Left lobe of liver (tissue), 2 donors: ENCODE measurements around the gene ZNF451. TPM values are rescaled to one million over a fixed set of nuclear protein-coding genes. Genes with fewer than 3 reads are reported as not detected.
"Not testable (repeated sequence)": the region's sequence is repeated elsewhere in the genome, so short reads cannot be mapped to it uniquely, and the experiment has no call there.

Experiments used
- ATAC-seq: fragments of 200-7000 bp; cut with Tn5 transposase; one replicate; pipeline ENCODE4 v1.9.1; 2020; ENCODE audit warnings: mild to moderate bottlenecking, moderate library complexity
- DNase-seq: peaks from one replicate; pipeline ENCODE4 v3.0.0-alpha.2; 2020; ENCODE audit warnings: low spot score
- total RNA-seq: library from RNA; stranded (reverse); gene quantifications from one replicate; pipeline ENCODE4 v1.2.1, GENCODE V29; 2021
- donor health status: DM: no; HTN: no; CAD: no; lungs with moderate emphysema.
- donor health status: DM: no; HTN: yes; CAD: no.

The ZNF451 gene, protein sequence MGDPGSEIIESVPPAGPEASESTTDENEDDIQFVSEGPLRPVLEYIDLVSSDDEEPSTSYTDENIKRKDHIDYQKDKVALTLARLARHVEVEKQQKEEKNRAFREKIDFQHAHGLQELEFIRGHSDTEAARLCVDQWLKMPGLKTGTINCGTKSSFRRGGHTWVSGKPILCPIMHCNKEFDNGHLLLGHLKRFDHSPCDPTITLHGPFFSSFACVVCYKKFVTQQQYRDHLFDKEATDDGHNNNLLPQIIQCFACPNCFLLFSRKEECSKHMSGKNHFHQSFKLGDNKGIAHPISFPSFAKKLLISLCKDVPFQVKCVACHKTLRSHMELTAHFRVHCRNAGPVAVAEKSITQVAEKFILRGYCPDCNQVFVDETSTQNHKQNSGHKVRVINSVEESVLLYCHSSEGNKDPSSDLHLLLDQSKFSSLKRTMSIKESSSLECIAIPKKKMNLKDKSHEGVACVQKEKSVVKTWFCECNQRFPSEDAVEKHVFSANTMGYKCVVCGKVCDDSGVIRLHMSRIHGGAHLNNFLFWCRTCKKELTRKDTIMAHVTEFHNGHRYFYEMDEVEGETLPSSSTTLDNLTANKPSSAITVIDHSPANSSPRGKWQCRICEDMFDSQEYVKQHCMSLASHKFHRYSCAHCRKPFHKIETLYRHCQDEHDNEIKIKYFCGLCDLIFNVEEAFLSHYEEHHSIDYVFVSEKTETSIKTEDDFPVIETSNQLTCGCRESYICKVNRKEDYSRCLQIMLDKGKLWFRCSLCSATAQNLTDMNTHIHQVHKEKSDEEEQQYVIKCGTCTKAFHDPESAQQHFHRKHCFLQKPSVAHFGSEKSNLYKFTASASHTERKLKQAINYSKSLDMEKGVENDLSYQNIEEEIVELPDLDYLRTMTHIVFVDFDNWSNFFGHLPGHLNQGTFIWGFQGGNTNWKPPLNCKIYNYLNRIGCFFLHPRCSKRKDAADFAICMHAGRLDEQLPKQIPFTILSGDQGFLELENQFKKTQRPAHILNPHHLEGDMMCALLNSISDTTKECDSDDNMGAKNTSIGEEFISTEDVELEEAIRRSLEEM
- 19.3 TPM for total RNA-seq

DNA sequence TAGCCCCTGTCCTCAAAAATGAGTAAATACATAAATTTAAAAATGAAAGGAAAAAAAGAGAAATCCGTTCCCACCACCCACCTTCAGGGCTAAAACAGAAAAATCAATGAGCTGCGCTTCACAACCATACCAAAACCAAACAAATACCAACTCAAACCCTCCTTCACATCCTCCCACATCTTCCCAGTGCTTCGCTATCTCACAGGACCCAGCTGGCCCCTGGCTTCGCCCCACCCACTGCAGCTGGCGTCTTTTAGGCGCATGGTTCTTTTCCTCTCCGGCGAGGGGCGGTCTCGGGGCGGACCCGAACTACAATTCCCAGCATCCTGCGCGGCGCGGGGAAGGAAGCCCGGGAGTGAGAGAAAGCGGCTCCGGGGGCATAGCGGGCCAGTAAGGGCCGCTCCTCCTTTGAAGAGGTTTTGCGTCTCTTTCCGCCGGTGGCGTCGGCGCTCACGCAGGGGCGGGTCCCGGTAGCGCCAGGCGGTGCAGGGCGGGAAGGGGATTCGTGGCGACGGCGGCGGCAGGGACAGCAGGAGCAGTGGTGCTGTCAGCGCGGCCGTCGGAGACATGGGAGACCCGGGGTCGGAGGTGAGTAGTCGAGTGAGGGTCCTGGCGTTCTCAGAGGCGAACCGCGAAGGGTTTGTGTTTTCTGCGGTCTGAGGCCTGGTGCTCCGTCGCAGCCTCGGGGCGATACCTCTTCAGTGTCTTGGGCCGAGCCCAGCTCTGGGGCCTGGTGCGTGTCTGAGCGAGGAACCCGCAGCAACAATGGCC, at the start of gene ZNF451:
Gene ZNF451, plus strand, starts transcription at position 502 of the 771 bp plus-strand sequence. Its CDS starts 66 bp downstream, at position 568.
- DNase-seq (peak; percentile 99), ATAC-seq (peak; percentile 97)

DNA sequence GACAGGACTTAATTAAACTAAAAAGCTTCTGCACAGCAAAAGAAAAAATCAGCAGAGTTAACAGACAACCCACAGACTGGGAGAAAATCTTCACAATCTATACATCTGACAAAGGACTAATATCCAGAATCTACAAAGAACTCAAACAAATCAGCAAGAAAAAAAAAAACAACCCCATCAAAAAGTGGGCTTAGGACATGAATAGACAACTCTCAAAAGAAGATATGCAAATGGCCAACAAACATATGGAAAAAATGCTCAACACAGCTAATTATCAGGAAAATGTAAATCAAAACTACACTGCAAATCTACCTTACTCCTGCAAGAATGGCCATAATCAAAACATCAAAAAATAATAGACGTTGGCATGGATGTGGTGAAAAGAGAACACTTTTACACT, 45.9 kb upstream of the ZNF451 start:
- DNase-seq, ATAC-seq: not testable (repeated sequence)

DNA sequence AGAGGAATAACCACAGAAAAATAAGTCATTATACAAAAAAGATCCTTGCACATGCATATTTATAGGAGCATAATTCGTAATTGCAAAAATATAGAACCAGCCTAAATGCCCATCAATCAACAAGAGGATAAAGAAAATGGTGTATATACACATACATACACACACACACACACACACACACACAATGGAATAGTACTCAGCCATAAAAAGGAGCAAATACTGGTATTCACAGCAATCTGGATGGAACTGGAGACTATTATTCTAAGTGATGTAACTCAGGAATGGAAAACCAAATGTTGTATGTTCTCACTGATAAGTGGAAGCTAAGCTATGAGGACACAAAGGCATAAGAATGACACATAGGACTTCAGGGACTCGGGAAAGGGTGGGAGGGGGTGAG, 45.4 kb upstream of the ZNF451 start:
- ATAC-seq (no peak), DNase-seq (no peak)

DNA sequence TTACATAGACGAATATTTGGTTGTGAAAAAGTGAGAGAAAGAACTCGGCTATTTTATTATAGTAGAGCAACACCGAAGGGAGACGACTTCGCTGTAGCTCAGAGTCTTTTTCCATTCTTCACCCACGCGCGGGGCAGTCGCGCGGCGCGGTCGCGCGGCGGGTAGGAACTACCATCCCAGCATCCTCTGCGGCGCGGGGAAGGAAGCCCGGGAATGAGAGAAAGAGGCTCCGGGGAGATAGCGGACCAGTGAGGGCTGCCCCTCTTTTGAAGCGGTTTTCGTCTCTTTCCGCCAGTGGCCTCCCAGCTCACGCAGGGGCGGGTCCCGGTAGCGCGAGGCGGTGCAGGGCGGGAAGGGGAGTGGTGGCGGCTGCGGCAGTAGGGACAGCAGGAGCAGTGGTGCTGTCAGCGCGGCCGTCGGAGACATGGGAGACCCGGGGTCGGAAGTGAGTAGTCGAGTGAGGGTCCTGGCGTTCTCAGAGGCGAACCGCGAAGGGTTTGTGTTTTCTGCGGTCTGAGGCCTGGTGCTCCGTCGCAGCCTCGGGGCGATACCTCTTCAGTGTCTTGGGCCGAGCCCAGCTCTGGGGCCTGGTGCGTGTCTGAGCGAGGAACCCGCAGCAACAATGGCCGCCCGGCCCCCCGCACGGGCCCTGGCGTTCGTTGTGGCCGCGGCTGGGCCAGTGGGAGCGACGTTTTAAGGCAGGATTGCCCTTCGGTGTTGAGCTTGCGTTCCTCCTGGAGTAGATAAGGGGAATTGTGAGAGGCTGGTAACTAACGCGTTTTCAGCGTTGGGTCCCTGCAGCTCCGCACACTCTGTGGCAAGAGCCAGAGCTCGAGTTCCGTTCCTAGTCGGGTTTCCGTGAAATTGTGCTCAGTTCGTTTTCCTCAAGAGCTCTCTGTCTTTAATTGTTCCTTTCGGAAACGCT, 43.4 kb upstream of the ZNF451 start, which contains the start of gene KIAA1586:
Gene KIAA1586, plus strand, starts transcription at position 362 of the 925 bp plus-strand sequence. Its CDS starts 63 bp downstream, at position 425.
- DNase-seq = peak; percentile 96
- ATAC-seq = peak; percentile 99

DNA sequence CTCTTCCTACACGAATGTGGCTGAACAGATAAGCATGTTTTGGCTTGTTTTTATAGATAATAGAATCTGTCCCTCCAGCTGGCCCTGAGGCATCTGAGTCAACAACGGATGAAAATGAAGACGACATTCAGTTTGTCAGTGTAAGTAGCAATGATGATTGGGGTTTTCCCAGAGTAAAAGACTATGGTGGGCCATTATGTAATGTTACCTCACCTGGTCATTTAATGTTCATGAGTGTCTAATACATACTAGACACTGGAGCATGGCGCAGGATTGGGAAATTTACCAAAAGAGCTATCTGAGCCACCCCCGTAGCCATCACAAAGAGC, 42.8 kb upstream of the ZNF451 start:
- not testable (repeated sequence) for ATAC-seq, DNase-seq

DNA sequence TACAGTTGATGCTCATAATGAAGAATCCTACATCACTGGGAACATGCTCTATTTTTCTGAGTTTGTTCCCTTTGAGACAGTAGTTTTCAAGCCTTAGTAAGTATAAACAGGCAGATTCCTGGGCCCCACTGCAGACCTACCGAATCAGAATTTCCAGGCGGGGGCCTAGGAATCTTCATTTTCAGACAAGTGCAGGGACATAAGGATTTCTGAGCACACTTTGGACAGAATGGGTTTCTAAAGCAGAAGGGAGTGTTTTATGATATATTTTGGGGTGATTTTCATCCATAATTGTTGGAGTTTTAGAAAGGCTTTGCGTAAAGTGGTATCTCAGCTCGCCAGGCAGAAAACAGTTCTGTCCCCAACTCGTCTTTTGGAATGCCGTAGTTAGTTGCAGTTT, 42.1 kb upstream of the ZNF451 start:
- DNase-seq, ATAC-seq: not testable (repeated sequence)

DNA sequence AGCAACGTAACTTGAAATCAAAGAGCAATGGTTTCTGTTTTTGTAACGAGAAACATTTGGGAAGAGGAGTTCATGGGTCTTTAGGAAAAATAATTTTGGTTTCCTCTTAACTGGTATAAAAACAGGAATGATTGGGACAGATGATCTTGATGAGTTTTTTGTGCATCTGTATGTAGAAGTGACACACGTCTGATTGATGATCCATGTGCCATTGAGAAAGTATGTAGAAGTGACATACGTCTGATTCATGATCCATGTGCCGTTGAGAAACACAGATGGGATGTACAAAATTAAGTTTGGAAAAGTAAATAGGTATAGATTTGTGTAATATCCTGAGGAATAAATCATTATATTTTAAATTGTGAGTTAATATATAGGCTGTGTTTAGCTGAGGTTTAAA, 41.4 kb upstream of the ZNF451 start:
- DNase-seq = no peak
- no peak for ATAC-seq

DNA sequence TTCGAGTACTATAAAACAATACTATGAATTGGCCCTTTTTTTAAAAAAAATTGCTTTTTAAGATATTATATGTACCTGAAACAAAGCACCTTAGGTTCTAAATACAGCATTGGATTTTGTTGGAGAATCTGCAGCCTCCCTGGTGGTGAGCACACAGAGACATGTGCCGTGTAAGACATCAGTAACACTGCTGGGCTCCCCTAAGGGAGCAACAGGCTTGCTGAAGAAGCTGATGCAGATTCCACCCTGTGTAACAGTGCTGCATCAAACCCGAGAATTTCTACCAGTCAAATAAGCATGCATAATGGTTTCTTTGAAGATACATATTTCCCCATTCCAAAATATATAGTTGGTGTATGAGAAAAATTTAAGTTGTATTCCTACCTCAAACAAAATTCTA, 26.1 kb upstream of the ZNF451 start:
- DNase-seq = no peak
- ATAC-seq = no peak

DNA sequence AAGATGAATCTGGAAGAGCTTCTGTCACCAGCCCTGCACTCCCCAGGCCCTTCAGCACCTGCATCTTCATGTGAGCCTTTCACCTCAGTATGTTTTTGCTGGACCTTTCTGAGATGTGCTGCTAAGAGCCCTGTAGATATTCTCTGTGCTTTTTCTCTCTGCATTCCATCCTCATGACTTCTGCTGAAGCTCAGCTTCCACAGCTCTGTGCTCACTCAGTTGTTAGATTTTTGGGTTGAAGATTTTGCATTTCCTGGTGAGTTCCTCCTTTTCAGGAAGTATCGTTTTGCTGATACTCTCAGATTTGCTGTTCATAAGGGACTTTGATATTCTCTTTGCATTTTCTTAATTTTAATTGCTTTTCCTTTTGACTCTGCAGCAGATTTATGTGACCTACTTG, 25.2 kb upstream of the ZNF451 start:
- DNase-seq (no peak), ATAC-seq (no peak)

DNA sequence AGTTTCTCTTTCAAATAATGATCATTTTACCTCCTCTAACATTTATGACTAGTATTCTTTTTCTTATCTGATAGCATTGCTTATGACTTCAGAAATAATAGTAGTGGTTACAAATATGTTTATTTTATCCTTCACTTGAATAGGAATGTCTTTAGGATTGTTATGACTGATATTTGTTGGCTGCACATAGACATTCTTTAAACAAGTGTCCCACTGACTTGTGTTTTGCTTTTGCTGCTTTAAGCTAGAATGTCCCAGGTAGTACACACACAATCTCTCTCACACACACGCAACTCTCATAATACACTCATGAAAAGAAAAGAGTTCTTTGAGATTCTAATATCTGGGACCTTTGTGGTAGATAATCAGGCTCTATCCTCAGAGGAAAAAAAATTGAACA, 21.9 kb upstream of the ZNF451 start:
- ATAC-seq (no peak), DNase-seq (no peak)

DNA sequence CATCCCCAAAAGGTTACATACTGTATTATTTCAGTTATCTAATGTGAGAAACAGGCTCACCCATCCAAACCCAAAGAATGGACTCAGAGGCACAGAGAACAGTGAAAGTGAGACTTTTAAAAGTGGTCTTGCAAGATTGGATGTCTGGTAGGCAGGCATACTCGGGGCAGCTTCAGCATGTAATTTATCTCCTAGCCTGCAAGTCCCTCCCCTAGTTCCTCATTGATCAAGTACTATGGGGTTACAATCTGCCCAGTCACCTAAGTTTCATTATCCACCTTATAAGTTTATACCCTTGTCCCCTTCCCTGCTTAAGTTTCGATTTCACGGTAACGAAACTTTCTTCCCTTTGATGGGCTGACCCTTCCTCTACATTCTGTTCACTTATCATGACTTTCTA, 20.8 kb upstream of the ZNF451 start:
- ATAC-seq = no peak
- no peak for DNase-seq

DNA sequence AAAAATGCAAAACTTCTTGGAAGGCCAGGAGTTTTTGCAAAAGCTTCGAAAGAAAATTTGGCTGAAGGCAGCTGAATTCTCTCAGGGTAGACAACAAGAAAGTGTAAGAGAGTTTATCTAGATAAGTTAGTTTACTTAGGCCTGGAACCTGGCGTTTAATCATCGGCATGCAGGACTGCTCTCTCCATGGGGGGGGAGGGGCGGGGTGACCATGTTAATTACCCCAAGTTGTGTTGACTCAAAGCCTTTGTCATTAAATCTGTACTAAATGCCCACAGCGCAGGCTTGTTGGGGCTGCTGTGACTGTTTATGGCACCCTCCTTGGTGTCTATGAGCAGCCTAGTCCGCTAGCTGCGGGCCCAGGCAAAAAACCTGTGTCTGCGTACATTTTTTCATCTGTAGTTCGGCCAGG, 20.1 kb upstream of the ZNF451 start:
- ATAC-seq (no peak), DNase-seq (no peak)

DNA sequence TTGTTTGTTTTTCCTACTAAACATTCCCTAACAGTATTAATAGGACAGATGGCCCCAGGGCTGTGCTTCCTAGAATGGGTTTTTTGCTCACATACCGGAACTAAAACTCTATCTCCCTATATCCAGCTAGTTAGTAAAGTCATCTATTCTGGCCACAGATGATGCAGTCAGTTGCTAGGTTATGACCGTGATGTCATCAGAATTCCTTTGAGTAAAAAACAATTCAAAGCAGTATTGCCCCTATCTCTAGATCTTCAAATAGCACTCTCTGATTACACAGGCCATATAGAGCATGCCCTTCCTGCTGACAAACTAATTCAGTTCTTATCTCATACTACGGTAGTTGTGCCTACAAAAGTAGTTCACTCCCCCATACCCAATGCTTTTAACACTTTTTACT, 17.9 kb upstream of the ZNF451 start:
- no peak for DNase-seq

DNA sequence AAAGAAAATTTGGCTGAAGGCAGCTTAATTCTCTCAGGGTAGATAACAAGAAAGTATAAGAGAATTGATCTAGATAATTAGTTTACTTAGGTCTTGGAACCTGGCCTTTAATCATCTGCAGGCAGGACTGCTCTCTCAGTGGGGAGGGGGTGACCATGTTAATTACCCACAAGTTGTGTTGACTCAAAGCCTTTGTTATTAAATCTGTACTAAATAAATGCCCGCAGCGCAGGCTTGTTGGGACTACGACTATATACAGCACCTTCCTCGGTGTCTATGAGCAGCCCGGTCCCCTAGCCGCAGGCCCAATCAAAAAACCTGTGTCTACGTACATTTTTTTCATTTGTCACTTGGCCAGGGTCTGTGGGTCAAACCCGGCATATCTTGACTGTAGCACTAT, 15.6 kb upstream of the ZNF451 start:
- ATAC-seq (no peak), DNase-seq (no peak)

More for the DNA sequence above, 17.9 kb upstream of the ZNF451 start:
- ATAC-seq = no peak

DNA sequence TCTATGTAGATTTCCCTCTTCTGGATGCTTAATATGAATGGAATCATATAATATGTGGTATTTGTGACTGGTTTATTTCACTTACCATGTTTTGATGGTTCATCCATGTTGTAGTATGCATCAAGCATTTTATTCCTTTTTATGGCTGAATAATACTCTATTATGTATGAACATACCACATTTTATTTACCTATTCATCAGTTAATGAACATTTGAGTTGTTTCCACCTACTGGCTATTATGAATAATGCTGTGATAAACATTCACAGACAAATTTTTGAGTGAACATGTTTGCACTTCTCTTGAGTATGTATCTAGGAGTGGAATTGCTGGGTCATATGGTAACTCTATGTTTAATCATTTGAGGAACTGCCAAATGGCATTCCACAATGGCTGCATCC, 14.9 kb upstream of the ZNF451 start:
- DNase-seq = no peak
- ATAC-seq = no peak

DNA sequence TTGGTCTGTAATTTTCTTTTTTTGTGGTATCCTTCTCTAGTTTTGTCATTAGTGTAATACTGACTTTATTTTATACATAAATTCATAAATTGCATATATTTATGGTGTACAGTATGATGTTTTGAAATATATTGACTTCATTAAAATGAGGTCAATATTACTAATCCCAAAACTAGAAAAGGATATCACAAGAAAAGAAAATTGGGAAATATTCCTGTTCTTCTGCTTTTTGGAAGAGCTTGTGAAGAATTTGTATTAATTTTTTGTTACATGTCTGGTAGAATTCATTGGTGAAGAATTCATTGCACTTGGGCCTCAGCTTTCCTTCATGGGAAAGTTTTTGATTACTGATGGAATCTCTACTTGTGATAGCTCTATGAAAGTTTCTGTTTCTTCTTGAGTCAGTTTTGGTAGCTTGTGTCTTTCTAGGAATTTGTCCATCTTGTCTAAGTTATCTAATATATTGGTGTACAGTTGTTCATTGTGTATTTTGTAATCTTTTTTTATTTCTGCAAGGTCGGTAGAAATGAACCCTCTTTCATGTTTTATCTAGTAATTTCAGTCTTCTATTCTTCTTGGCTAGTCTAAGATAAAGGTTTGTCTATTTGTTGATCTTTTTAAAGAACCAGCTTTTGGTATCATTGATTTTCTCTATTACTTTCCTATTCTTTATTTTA, 11.3 kb upstream of the ZNF451 start:
- DNase-seq (no peak), ATAC-seq (no peak)

DNA sequence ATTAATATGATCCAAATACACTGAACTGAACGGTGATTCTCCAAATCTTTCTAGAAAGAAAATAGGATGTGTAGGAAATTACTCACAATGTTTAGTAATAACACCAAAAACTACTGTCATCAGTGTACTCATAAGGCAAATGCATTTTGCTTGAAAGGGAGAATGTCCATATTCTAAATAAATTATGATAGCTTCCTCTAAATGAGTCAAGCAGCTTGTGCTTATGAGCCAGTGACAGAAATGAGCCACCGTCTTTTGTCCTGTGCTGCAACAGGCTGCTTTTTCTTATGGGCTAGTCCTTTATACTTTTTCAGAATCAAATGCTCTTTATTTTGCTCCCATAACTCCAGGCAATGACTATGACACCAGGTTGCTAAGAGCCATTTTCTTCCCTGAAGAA, 4.5 kb upstream of the ZNF451 start:
- DNase-seq (no peak), ATAC-seq (no peak)

DNA sequence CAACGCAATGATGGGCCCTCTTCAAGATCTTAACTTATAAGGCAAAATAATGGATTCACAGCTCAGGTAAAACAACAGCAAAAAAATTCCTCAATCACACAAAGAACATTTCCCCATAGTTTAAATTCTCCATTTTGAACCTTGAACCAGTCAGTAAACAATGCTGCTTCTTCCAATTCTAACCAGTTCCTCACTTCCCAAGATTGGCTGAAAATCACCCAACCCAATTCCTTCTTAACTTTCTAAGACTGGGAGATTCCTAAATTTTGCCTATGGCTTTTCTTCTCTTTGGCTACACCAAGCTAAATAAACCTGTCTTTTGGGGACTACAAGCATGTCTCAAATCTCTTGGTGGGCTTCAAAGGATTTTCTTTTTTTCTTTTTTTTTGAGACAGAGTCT, 3.1 kb upstream of the ZNF451 start:
- ATAC-seq = no peak
- DNase-seq = no peak

DNA sequence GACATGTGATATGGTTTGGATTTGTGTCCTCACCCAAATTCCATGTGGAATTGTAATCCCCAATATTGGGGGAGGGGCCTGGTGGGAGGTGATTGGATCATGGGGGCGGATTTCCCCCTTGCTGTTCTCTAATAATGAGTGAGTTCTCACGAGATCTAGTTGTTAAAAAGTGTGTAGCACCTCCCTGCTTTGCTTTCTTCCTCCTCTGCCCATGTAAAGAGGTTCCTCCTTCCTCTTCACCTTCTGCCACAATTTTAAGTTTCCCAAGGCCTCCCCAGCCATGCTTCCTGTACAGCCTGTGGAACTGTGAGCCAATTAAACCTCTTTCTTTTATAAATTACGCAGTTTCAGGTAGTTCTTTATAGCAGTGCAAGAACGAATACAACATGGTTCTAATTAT, 2.1 kb upstream of the ZNF451 start:
- no peak for ATAC-seq
- DNase-seq = no peak
